IMR-90 (cell line): ENCODE data around the gene CDC25B. TPM values are rescaled to one million over a fixed set of nuclear protein-coding genes. Genes with fewer than 3 reads are reported as not detected.

ENCODE experiments used
- ATAC-seq: fragments of 200-7000 bp; cut with Tn5 transposase; 2 replicates; pipeline ENCODE4 v1.9.1; 2020; ENCODE audit warnings: low read depth, mild to moderate bottlenecking, moderate library complexity
- BruUV-seq: library from RNA; stranded (reverse); fragments of 400-500 nt; replicated peaks from 2 replicates; lab custom pipeline; 2021; lab: Mats Ljungman, UMichigan
- CTCF ChIA-PET: fragments of 300-600 bp; formaldehyde crosslinking; extraction: SDS; loops from one replicate; lab custom pipeline; 2021; ENCODE audit warnings: antibody characterized with exemption; lab: Yijun Ruan, JAX
- POLR2A ChIA-PET: fragments of 300-600 bp; sonication (Branson Sonifier 250); formaldehyde crosslinking; loops from one replicate; lab custom pipeline; 2022; ENCODE audit warnings: antibody characterized with exemption; ENCODE audit not compliant: unreplicated experiment; lab: Charles Lee
- DNase-seq: peaks from one replicate; pipeline ENCODE4 v3.0.0; 2013
- H2AFZ ChIP-seq: replicated peaks from 2 replicates; pipeline ENCODE3; 2013; ENCODE audit warnings: low read length, mild to moderate bottlenecking; ENCODE audit not compliant: poor library complexity
- H2AK5ac ChIP-seq: 2 replicates; pipeline ENCODE4 v1.6.1; 2013; ENCODE audit warnings: low read depth, low read length, inconsistent platforms
- H2AK9ac ChIP-seq: replicated peaks from 2 replicates; pipeline ENCODE3; 2013; ENCODE audit warnings: mild to moderate bottlenecking, low read depth, low read length, moderate library complexity; ENCODE audit not compliant: poor library complexity
- H2BK120ac ChIP-seq: 2 replicates; pipeline ENCODE4 v1.6.1; 2013; ENCODE audit warnings: low read depth, low read length, inconsistent platforms
- H2BK15ac ChIP-seq: 3 replicates; pipeline ENCODE4 v1.6.1; 2013; ENCODE audit warnings: low read depth, low read length, inconsistent platforms
- H2BK20ac ChIP-seq: 2 replicates; pipeline ENCODE4 v1.6.1; 2013; ENCODE audit warnings: low read depth, mild to moderate bottlenecking, inconsistent platforms, low read length, moderate library complexity
- H2BK5ac ChIP-seq: 2 replicates; pipeline ENCODE4 v1.6.1; 2013; ENCODE audit warnings: mild to moderate bottlenecking, low read depth, low read length, inconsistent platforms; ENCODE audit not compliant: poor library complexity, severe bottlenecking
- H3K14ac ChIP-seq: replicated peaks from 2 replicates; pipeline ENCODE4 v1.6.1; 2013; ENCODE audit warnings: low read depth, low read length, inconsistent platforms
- H3K18ac ChIP-seq: 2 replicates; pipeline ENCODE4 v1.6.1; 2013; ENCODE audit warnings: low read depth, low read length, control low read depth
- H3K23ac ChIP-seq: 2 replicates; pipeline ENCODE4 v1.6.1; 2013; ENCODE audit warnings: low read depth, low read length, inconsistent platforms
- H3K27ac ChIP-seq: 2 replicates; pipeline ENCODE4 v1.5.1; 2013; ENCODE audit warnings: mild to moderate bottlenecking, control low read depth, low read length; ENCODE audit not compliant: insufficient read depth
- H3K27me3 ChIP-seq: 2 replicates; pipeline ENCODE4 v1.6.1; 2013; ENCODE audit warnings: low read length; ENCODE audit not compliant: control insufficient read depth, insufficient read depth
- H3K36me3 ChIP-seq: 2 replicates; pipeline ENCODE4 v1.6.1; 2013; ENCODE audit warnings: low read length, mixed read lengths; ENCODE audit not compliant: control insufficient read depth, insufficient read depth
- H3K4ac ChIP-seq: 2 replicates; pipeline ENCODE4 v1.6.1; 2013; ENCODE audit warnings: low read depth, low read length, inconsistent platforms
- H3K4me1 ChIP-seq: 2 replicates; pipeline ENCODE4 v1.6.1; 2013; ENCODE audit warnings: low read length, mixed read lengths; ENCODE audit not compliant: control insufficient read depth, insufficient read depth
- H3K4me2 ChIP-seq: 2 replicates; pipeline ENCODE4 v1.6.1; 2013; ENCODE audit warnings: low read depth, mild to moderate bottlenecking, control low read depth, low read length, moderate library complexity
- H3K4me3 ChIP-seq: 2 replicates; pipeline ENCODE4 v1.5.1; 2013; ENCODE audit warnings: low read depth, mild to moderate bottlenecking, control low read depth, low read length, moderate library complexity; ENCODE audit not compliant: insufficient read depth
- H3K56ac ChIP-seq: 2 replicates; pipeline ENCODE4 v1.6.1; 2013; ENCODE audit warnings: low read length, inconsistent platforms; ENCODE audit not compliant: insufficient read depth; ENCODE audit errors: extremely low read depth
- H3K79me1 ChIP-seq, 2 experiments: 2 replicates each; pipeline ENCODE4 v1.6.1; 2013; ENCODE audit warnings: low read length in 2 of 2, inconsistent platforms in 1 of 2, low read depth in 1 of 2
- H3K9ac ChIP-seq: 2 replicates; pipeline ENCODE4 v1.6.1; 2013; ENCODE audit warnings: low read depth, low read length, control low read depth
- H3K9me1 ChIP-seq: 2 replicates; pipeline ENCODE4 v1.6.1; 2013; ENCODE audit warnings: low read length, inconsistent platforms; ENCODE audit not compliant: insufficient read depth
- H3K9me3 ChIP-seq: 2 replicates; pipeline ENCODE4 v1.6.1; 2013; ENCODE audit warnings: low read length; ENCODE audit not compliant: control insufficient read depth, insufficient read depth
- H4K20me1 ChIP-seq: 2 replicates; pipeline ENCODE4 v1.6.1; 2013; ENCODE audit warnings: low read length, inconsistent platforms; ENCODE audit not compliant: insufficient read depth
- H4K5ac ChIP-seq: 2 replicates; pipeline ENCODE4 v1.6.1; 2013; ENCODE audit warnings: mild to moderate bottlenecking, low read depth, low read length, control low read depth
- H4K8ac ChIP-seq, 2 experiments: 2 replicates each; pipeline ENCODE4 v1.6.1; 2013; ENCODE audit warnings: low read depth in 2 of 2, low read length in 2 of 2, control low read depth in 1 of 2, inconsistent platforms in 1 of 2
- H4K91ac ChIP-seq: 2 replicates; pipeline ENCODE4 v1.6.1; 2013; ENCODE audit warnings: low read depth, low read length, inconsistent platforms; ENCODE audit not compliant: insufficient read depth
- BHLHE40 ChIP-seq: fragments of 150-350 bp; IDR thresholded peaks from 2 replicates; pipeline ENCODE4 v1.6.1; 2016; ENCODE audit warnings: mild to moderate bottlenecking, low read depth, low read length
- CEBPB ChIP-seq: IDR thresholded peaks from 2 replicates; pipeline ENCODE4 v1.6.1; 2012; ENCODE audit warnings: low read depth, low read length, improper control_type of control experiment
- CHD1 ChIP-seq: IDR thresholded peaks from 2 replicates; pipeline ENCODE4 v1.6.1; 2012; ENCODE audit warnings: low read depth, low read length, improper control_type of control experiment
- FOS ChIP-seq: fragments of 150-350 bp; IDR thresholded peaks from 2 replicates; pipeline ENCODE4 v1.6.1; 2016; ENCODE audit warnings: low read depth, low read length
- MAFK ChIP-seq: IDR thresholded peaks from 2 replicates; pipeline ENCODE4 v1.6.1; 2012; ENCODE audit warnings: low read depth, low read length, improper control_type of control experiment
- MAZ ChIP-seq: IDR thresholded peaks from 2 replicates; pipeline ENCODE4 v1.6.1; 2012; ENCODE audit warnings: low read depth, mild to moderate bottlenecking, low read length, improper control_type of control experiment, moderate library complexity, borderline replicate concordance
- MXI1 ChIP-seq: IDR thresholded peaks from 2 replicates; pipeline ENCODE4 v1.6.1; 2012; ENCODE audit warnings: low read depth, mild to moderate bottlenecking, low read length, moderate library complexity, borderline replicate concordance
- NFE2L2 ChIP-seq: fragments of 150-350 bp; IDR thresholded peaks from 2 replicates; pipeline ENCODE4 v1.6.1; 2016; ENCODE audit warnings: low read depth, mild to moderate bottlenecking, low read length
- POLR2A ChIP-seq: IDR thresholded peaks from 2 replicates; pipeline ENCODE4 v1.6.1; 2012; ENCODE audit warnings: mild to moderate bottlenecking, low read depth, low read length
- RAD21 ChIP-seq: IDR thresholded peaks from 2 replicates; pipeline ENCODE4 v1.6.1; 2012; ENCODE audit warnings: low read length, improper control_type of control experiment
- RCOR1 ChIP-seq: IDR thresholded peaks from 2 replicates; pipeline ENCODE4 v1.6.1; 2012; ENCODE audit warnings: mild to moderate bottlenecking, low read length, improper control_type of control experiment; ENCODE audit not compliant: insufficient replicate concordance
- RFX5 ChIP-seq: IDR thresholded peaks from 2 replicates; pipeline ENCODE4 v1.8.0; 2012; ENCODE audit warnings: low read depth, mild to moderate bottlenecking, low read length, moderate library complexity
- SMC3 ChIP-seq: fragments of 150-350 bp; IDR thresholded peaks from 2 replicates; pipeline ENCODE4 v1.6.1; 2016; ENCODE audit warnings: low read depth, mild to moderate bottlenecking, antibody characterized with exemption, low read length, moderate library complexity
- WGBS, 2 experiments: methylation state at CpG; one replicate each; pipeline versions ENCODE4 v1.1.5 to v1.1.7; 2013; ENCODE audit warnings: missing lambda C conversion rate in 2 of 2; ENCODE audit not compliant: insufficient read length in 1 of 2; ENCODE audit errors: extremely low coverage in 2 of 2; 5-methylcytosine and 5-hydroxymethylcytosine counted together
- dilution Hi-C: fragments of 300-500 bp; cut with HindIII; formaldehyde crosslinking; loops from one replicate; pipeline ENCODE4 v1.14.3; 2018; ENCODE audit warnings: low sequenced_read_pairs; ENCODE audit not compliant: unreplicated experiment
- in situ Hi-C: fragments of 300-500 bp; cut with MboI; formaldehyde crosslinking; loops from 3 replicates; pipeline ENCODE4 v1.14.3; 2019; ENCODE audit warnings: low sequenced_read_pairs, inconsistent platforms, mixed read lengths
- intact Hi-C: fragments of 100-400 bp; cut with micrococcal nuclease; formaldehyde crosslinking; loops from 2 replicates; pipeline ENCODE4 v1.10.0; 2022
- polyA plus RNA-seq, 3 experiments: library from polyadenylated mRNA; depleted of rRNA; stranded (reverse); fragments of >200 nt; gene quantifications; 2 replicates each; pipeline ENCODE4 v1.2.3, GENCODE V29; 2012; ENCODE audit warnings: low replicate concordance in 1 of 3
- total RNA-seq: library from RNA; depleted of rRNA; stranded (reverse); fragments of >200 nt; gene quantifications from 2 replicates; pipeline ENCODE4 v1.2.3, GENCODE V29; 2012
- TF ChIP-seq, protein P1 (sequence below): conservative IDR thresholded peaks from 2 replicates; pipeline ENCODE4 v1.5.1; 2012; ENCODE audit warnings: mild to moderate bottlenecking, low read depth, low read length, improper control_type of control experiment
- TF ChIP-seq, protein P2 (sequence below): fragments of 150-350 bp; IDR thresholded peaks from 2 replicates; pipeline ENCODE4 v1.6.1; 2016; ENCODE audit warnings: low read depth, mild to moderate bottlenecking, low read length, moderate library complexity, borderline replicate concordance
- TF ChIP-seq, protein P3 (sequence below): fragments of 150-350 bp; IDR thresholded peaks from 2 replicates; pipeline ENCODE4 v1.6.1; 2017; ENCODE audit warnings: mild to moderate bottlenecking, antibody characterized with exemption, low read length, low read depth

Gene CDC25B
- total and polyA plus RNA-seq, 2 of the 4 experiments (the other 2 are of a cell fraction), result 14.5 to 50.5 TPM

DNA sequence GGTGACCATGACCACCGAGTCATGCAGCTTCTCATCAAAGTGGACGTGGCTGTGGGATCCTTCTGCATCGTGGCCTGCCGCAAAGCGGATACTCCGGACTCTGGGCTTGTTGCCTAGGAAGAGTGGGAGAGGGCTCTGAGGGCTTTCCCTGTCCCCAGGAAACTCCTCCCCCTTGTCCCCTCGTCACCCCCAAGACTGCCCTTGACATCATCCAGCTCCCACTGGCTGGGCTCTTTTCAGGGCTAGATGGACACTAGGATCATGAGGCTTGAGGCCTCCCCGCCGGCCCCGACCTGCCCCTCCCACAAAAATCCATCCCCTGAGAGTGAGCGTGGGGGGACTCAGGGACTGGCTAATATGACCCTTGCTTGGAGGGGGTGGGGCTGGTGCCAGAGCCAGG is 37.5 kb upstream of the CDC25B start:
- no peaks in the 10 kb centered on the region for H3K27me3 ChIP-seq

More for the DNA sequence above, 37.5 kb upstream of the CDC25B start:
- TF ChIP-seq RAD21 (no peak), POLR2A (no peak), CEBPB (no peak), FOS (no peak), NFE2L2 (no peak), CHD1 (no peak), RCOR1 (no peak), RFX5 (no peak), MAFK (no peak), SMC3 (no peak), MXI1 (no peak), MAZ (no peak), BHLHE40 (no peak)
- TF ChIP-seq, protein P1, sequence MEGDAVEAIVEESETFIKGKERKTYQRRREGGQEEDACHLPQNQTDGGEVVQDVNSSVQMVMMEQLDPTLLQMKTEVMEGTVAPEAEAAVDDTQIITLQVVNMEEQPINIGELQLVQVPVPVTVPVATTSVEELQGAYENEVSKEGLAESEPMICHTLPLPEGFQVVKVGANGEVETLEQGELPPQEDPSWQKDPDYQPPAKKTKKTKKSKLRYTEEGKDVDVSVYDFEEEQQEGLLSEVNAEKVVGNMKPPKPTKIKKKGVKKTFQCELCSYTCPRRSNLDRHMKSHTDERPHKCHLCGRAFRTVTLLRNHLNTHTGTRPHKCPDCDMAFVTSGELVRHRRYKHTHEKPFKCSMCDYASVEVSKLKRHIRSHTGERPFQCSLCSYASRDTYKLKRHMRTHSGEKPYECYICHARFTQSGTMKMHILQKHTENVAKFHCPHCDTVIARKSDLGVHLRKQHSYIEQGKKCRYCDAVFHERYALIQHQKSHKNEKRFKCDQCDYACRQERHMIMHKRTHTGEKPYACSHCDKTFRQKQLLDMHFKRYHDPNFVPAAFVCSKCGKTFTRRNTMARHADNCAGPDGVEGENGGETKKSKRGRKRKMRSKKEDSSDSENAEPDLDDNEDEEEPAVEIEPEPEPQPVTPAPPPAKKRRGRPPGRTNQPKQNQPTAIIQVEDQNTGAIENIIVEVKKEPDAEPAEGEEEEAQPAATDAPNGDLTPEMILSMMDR, result no peak
- TF ChIP-seq, protein P2, sequence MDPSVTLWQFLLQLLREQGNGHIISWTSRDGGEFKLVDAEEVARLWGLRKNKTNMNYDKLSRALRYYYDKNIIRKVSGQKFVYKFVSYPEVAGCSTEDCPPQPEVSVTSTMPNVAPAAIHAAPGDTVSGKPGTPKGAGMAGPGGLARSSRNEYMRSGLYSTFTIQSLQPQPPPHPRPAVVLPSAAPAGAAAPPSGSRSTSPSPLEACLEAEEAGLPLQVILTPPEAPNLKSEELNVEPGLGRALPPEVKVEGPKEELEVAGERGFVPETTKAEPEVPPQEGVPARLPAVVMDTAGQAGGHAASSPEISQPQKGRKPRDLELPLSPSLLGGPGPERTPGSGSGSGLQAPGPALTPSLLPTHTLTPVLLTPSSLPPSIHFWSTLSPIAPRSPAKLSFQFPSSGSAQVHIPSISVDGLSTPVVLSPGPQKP, result no peak
- TF ChIP-seq, protein P3, sequence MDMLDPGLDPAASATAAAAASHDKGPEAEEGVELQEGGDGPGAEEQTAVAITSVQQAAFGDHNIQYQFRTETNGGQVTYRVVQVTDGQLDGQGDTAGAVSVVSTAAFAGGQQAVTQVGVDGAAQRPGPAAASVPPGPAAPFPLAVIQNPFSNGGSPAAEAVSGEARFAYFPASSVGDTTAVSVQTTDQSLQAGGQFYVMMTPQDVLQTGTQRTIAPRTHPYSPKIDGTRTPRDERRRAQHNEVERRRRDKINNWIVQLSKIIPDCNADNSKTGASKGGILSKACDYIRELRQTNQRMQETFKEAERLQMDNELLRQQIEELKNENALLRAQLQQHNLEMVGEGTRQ, result no peak
- Histone ChIP-seq H4K8ac (no peak overlapping the region), H3K14ac (no peak overlapping the region), H2BK5ac (no peak overlapping the region), H2BK120ac (no peak overlapping the region), H3K36me3 (peaks cover 9% of the 10 kb centered on the region; the same call in 1 of the 2 replicates), H4K20me1 (peaks cover 9% of the 10 kb centered on the region; the same call in 1 of the 2 replicates), H3K79me1 (peaks cover 3 to 20% of the 10 kb centered on the region in 2 experiments; a peak in 3 of 4 replicates), H3K56ac (no peak overlapping the region), H2AK9ac (no peak overlapping the region), H3K18ac (no peak overlapping the region), H3K9me3 (no peaks in the 10 kb centered on the region), H3K23ac (no peak overlapping the region), H3K9ac (no peak overlapping the region), H3K4ac (no peak overlapping the region), H3K4me1 (no peaks in the 10 kb centered on the region; the same call in 1 of the 2 replicates), H4K91ac (no peak overlapping the region), H2BK20ac (no peak overlapping the region), H2BK15ac (no peak overlapping the region), H2AK5ac (no peak overlapping the region), H4K5ac (no peak overlapping the region), H3K4me2 (no peak overlapping the region), H3K27ac (no peak overlapping the region), H2AFZ (no peak overlapping the region), H3K9me1 (peaks cover 5% of the 10 kb centered on the region), H3K4me3 (no peak overlapping the region)
- no peak for ATAC-seq
- ChIA-PET CTCF (interaction anchor here (0.6 to 1.0 kb wide), 2 partner anchors 9 to 11 kb away, joined by 3 read pairs; partner anchors contain the start of gene ADISSP), POLR2A (no interaction called here)
- dilution Hi-C loops, result no loop called here
- in situ Hi-C loops, result no loop called here
- no peak for DNase-seq
- WGBS, 2 experiments, result no CpG with 5 or more reads among the region's 11 CpGs
- no TSS peak for BruUV-seq
- intact Hi-C loops, result no loop called here
